ENCODE results near the gene GDNF. TPM values are rescaled to one million over a fixed set of nuclear protein-coding genes. Genes with fewer than 3 reads are reported as not detected.

The GDNF gene
- total RNA-seq, 1 experiment from 2014 or later = 0.85 TPM

DNA sequence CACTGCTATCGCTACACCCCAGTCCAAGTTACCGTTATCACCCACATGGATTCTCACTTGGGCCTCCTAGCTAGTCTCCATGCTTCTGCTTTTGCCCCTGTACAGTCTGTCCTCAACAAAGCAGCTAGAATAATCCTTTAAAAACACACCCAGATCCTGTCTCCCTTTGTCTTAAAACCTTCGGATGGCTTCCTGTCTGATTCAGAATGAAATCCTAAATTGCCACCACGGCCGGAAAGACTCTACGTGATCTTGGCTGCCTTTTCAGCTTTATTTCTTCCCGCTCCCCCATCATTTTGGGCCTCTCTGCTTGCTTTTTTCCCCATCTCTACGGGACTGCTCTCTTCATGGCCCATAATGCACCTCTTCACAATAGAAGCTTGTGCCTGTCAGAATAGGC is 33.4 kb downstream of the GDNF start:
- ChIA-PET POLR2A (ENCODE audit: unreplicated experiment) (interaction anchor here (0.5 kb wide), 1 partner anchor 33 kb away, joined by 3 read pairs; no protein-coding TSS in a partner anchor), CTCF (no interaction called here)
- Histone ChIP-seq H4K20me1 (ENCODE audit: insufficient read depth) (no peaks in the 10 kb centered on the region), H3K9me2 (ENCODE audit: insufficient read depth) (no peaks in the 10 kb centered on the region), H3K4me3 (no peak overlapping the region), H3K9me3 (ENCODE audit: insufficient read depth, low read depth) (peaks cover 3% of the 10 kb centered on the region; the same call in 1 of the 2 replicates), H3K27ac (no peak overlapping the region), H3K27me3 (ENCODE audit: insufficient read depth, low read depth) (no peaks in the 10 kb centered on the region), H3K4me2 (no peak overlapping the region), H3K36me3 (ENCODE audit: low read depth) (no peaks in the 10 kb centered on the region), H2AFZ (peak overlapping the region; percentile 7; the same call in 1 of the 2 replicates), H3K4me1 (replicated peaks; ENCODE audit: insufficient read depth) (no peaks in the 10 kb centered on the region), H3F3A (ENCODE audit: insufficient read depth, low read depth) (no peaks in the 10 kb centered on the region), H3K79me2 (ENCODE audit: low read depth) (no peaks in the 10 kb centered on the region)
- no TSS peak for BruUV-seq (replicated peaks)
- TF ChIP-seq EZH2 (IDR thresholded peaks at IDR 0.05; ENCODE audit: low read depth) (no peak), CTCF (conservative IDR thresholded peaks at IDR 0.05) (no peak)
- no peak for DNase-seq
- intact Hi-C loops (cut with micrococcal nuclease; ENCODE audit: unreplicated experiment) = no loop called here

DNA sequence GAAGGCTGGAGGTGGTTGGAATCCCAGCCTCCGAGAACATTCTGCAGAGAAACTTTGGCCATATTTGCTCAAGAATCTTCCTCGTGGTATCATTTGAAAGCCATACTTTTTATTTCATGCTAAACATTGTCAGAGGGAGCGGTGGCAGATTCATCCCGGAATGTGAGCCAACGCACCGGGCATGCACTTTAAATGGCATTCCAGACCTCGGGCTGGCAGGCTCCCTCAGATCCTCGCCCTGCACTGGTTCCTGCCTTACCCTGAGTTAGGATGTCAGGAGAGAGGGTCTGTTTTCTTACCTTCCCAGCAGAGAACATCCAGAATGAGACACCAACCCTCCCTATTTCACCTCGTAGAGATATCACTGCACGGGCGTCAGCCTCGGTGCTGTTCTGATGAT is 33.8 kb downstream of the GDNF start:
- no peaks in the 10 kb centered on the region for H3F3A ChIP-seq (ENCODE audit: insufficient read depth, low read depth)
- CTCF ChIA-PET = no interaction called here
- no peaks in the 10 kb centered on the region for H3K36me3 ChIP-seq (ENCODE audit: low read depth)
- H3K9me2 ChIP-seq (ENCODE audit: insufficient read depth) = no peaks in the 10 kb centered on the region
- H3K27ac ChIP-seq = no peak overlapping the region
- no peaks in the 10 kb centered on the region for H4K20me1 ChIP-seq (ENCODE audit: insufficient read depth)
- no peak for TF ChIP-seq CTCF (conservative IDR thresholded peaks at IDR 0.05)
- TF ChIP-seq EZH2 (IDR thresholded peaks at IDR 0.05; ENCODE audit: low read depth) = no peak
- no TSS peak for BruUV-seq (replicated peaks)
- POLR2A ChIA-PET (ENCODE audit: unreplicated experiment) = interaction anchor here (0.5 kb wide), 1 partner anchor 32 kb away, joined by 3 read pairs; no protein-coding TSS in a partner anchor
- H3K4me1 ChIP-seq (replicated peaks; ENCODE audit: insufficient read depth) = no peaks in the 10 kb centered on the region
- no peaks in the 10 kb centered on the region for H3K27me3 ChIP-seq (ENCODE audit: insufficient read depth, low read depth)
- no peak overlapping the region for H3K4me2 ChIP-seq
- H3K79me2 ChIP-seq (ENCODE audit: low read depth) = no peaks in the 10 kb centered on the region
- H3K9me3 ChIP-seq (ENCODE audit: insufficient read depth, low read depth) = peaks cover 3% of the 10 kb centered on the region; the same call in 1 of the 2 replicates
- intact Hi-C loops (cut with micrococcal nuclease; ENCODE audit: unreplicated experiment) = no loop called here
- no peak overlapping the region for H3K4me3 ChIP-seq
- no peak for DNase-seq
- no peak overlapping the region for H2AFZ ChIP-seq

DNA sequence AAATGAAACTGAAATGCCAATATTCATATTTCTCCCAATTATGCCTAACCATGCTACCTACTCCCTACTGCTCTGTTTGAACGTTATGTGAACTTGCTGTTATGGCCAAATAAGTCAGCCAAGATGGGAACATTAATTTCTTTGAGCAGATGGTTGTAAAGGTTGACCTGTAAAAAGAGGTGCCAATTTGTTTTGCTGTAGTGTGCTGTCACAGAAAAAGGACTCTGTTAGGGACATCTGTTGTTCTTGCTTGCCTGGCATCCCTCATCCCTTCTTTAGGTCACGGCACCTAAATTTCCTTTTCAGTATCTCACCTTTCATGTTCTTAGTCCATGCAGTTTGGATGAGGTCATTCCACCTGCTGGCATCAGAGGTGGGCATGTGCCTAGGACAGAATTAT is 35.4 kb downstream of the GDNF start:
- no peak overlapping the region for H3K4me3 ChIP-seq
- no peak for DNase-seq
- intact Hi-C loops (cut with micrococcal nuclease; ENCODE audit: unreplicated experiment) = no loop called here
- no peak for TF ChIP-seq CTCF (conservative IDR thresholded peaks at IDR 0.05)
- TF ChIP-seq EZH2 (IDR thresholded peaks at IDR 0.05; ENCODE audit: low read depth) = no peak
- H3K9me2 ChIP-seq (ENCODE audit: insufficient read depth) = no peaks in the 10 kb centered on the region
- no peaks in the 10 kb centered on the region for H3K36me3 ChIP-seq (ENCODE audit: low read depth)
- H3K4me1 ChIP-seq (replicated peaks; ENCODE audit: insufficient read depth) = no peaks in the 10 kb centered on the region
- no peaks in the 10 kb centered on the region for H3K27me3 ChIP-seq (ENCODE audit: insufficient read depth, low read depth)
- BruUV-seq (replicated peaks) = no TSS peak
- no peaks in the 10 kb centered on the region for H3K79me2 ChIP-seq (ENCODE audit: low read depth)
- no peak overlapping the region for H2AFZ ChIP-seq
- peaks cover 3% of the 10 kb centered on the region; the same call in 1 of the 2 replicates for H3K9me3 ChIP-seq (ENCODE audit: insufficient read depth, low read depth)
- H4K20me1 ChIP-seq (ENCODE audit: insufficient read depth) = no peaks in the 10 kb centered on the region
- H3K27ac ChIP-seq = no peak overlapping the region
- no peaks in the 10 kb centered on the region for H3F3A ChIP-seq (ENCODE audit: insufficient read depth, low read depth)
- no peak overlapping the region for H3K4me2 ChIP-seq
- ChIA-PET CTCF (no interaction called here), POLR2A (ENCODE audit: unreplicated experiment) (no interaction called here)
